Thoracic aorta (tissue), 2 donors: ENCODE results near the gene TMEM247. TPM values are rescaled to one million over a fixed set of nuclear protein-coding genes. Genes with fewer than 3 reads are reported as not detected.

Experiments
- ATAC-seq: fragments of 150-250 bp; one replicate; pipeline ENCODE4 v1.8.0; 2017; ENCODE audit warnings: low read depth; ENCODE audit not compliant: insufficient number of reproducible peaks, low FRiP score
- DNase-seq: peaks from one replicate; pipeline ENCODE4 v3.0.0-alpha.2; 2020; ENCODE audit warnings: low spot score
- H3K27ac ChIP-seq, 2 donors: fragments of 200-600 bp; sonication (generic); 1 replicate in 1 of 2; 2 replicates in 1 of 2; pipeline ENCODE4 v1.5.1; 2016; ENCODE audit warnings: mild to moderate bottlenecking in 2 of 2, moderate library complexity in 2 of 2
- H3K27me3 ChIP-seq: fragments of 200-600 bp; sonication (generic); replicated peaks from 2 replicates; pipeline ENCODE4 v1.6.0; 2016; ENCODE audit warnings: mild to moderate bottlenecking; ENCODE audit not compliant: insufficient read depth
- H3K36me3 ChIP-seq: fragments of 200-600 bp; sonication (generic); one replicate; pipeline ENCODE4 v1.5.1; 2016
- H3K4me1 ChIP-seq, 2 donors: fragments of 200-600 bp; sonication (generic); 1 replicate in 1 of 2; 2 replicates in 1 of 2; pipeline versions ENCODE4 v1.5.1 to v1.6.0; 2016; ENCODE audit warnings: low read depth in 2 of 2, mild to moderate bottlenecking in 1 of 2; ENCODE audit not compliant: control insufficient read depth in 1 of 2
- H3K4me3 ChIP-seq: fragments of 200-600 bp; sonication (generic); 2 replicates; pipeline ENCODE4 v1.5.1; 2016; ENCODE audit warnings: mild to moderate bottlenecking
- H3K9me3 ChIP-seq: fragments of 200-600 bp; sonication (generic); 2 replicates; pipeline ENCODE4 v1.5.1; 2016
- CTCF ChIP-seq: fragments of 200-600 bp; sonication (generic); IDR thresholded peaks from one replicate; pipeline ENCODE4 v1.5.1; 2019; ENCODE audit warnings: antibody characterized with exemption
- total RNA-seq, 2 donors: library from RNA; depleted of rRNA; stranded (reverse); fragments of >200 nt; gene quantifications; one replicate each; pipeline versions ENCODE4 v1.1.0 to v1.2.3, GENCODE V29; 2016

TMEM247 gene
- total RNA-seq, 2 donors from 2014 or later: not detected

- DNase-seq (no peak), ATAC-seq (no peak)
- Histone ChIP-seq H3K27me3 (no peaks in the 10 kb centered on the region), H3K9me3 (no peaks in the 10 kb centered on the region), H3K27ac (no peak overlapping the region), H3K36me3 (no peaks in the 10 kb centered on the region), H3K4me1 (peaks cover 0 to 11% of the 10 kb centered on the region in 2 donors), H3K4me3 (no peak overlapping the region)
- TF ChIP-seq CTCF: no peak
Measured at GRCh38 chr2:46461709-46462171, 17.6 kb upstream of the TMEM247 start.

DNA sequence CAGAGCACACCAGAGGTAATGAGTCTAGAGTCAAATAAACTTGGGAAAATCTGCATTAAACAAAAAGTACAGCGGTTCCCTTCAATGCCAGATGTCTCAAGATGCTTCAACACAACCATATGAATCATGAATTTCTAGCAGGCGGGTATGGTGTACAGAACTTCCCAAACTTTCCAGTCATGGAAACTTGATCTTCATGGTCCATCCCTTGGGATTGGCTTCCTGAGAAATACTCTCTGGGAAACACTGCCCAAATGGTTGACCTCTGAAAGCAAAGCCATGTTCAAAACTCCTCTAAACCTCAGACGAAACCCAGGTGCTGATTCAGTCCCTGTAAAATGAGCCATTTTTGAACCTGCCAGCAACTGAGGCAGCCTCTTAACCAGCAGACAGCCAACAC lies 16.4 kb upstream of the TMEM247 start:
- Histone ChIP-seq H3K27me3 (no peaks in the 10 kb centered on the region), H3K4me1 (peaks cover 0 to 11% of the 10 kb centered on the region in 2 donors), H3K4me3 (no peak overlapping the region), H3K9me3 (no peaks in the 10 kb centered on the region), H3K27ac (no peak overlapping the region), H3K36me3 (no peaks in the 10 kb centered on the region)
- ATAC-seq: no peak
- TF ChIP-seq CTCF: no peak
- no peak for DNase-seq

- Histone ChIP-seq H3K9me3 (no peaks in the 10 kb centered on the region), H3K36me3 (no peaks in the 10 kb centered on the region), H3K4me1 (no peaks in the 10 kb centered on the region), H3K27ac (no peak overlapping the region), H3K27me3 (no peaks in the 10 kb centered on the region), H3K4me3 (no peak overlapping the region)
- ATAC-seq: no peak
- no peak for DNase-seq
- TF ChIP-seq CTCF: no peak
Measured at GRCh38 chr2:46469116-46469515, 10.2 kb upstream of the TMEM247 start.

DNA sequence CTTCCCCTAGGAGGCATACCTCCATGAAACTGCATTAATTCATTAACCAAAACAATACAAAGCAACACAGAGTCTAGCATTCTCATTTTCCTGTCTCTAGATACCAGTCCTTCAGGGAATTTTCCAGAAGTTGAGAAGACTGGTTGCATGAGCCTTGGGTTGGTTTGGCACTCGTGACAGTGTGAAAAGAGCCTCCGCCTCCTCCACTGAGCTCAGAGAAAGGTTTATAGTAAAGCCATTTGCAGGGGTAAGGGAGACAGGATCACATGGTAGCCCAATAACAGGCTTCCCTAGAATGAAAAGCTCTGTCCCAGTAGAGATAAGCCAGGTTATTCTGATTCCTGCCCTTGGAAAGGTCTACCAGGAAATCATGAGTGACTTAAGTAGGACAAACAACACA lies 9.7 kb upstream of the TMEM247 start:
- no peak for DNase-seq
- Histone ChIP-seq H3K27ac (no peak overlapping the region), H3K36me3 (no peaks in the 10 kb centered on the region), H3K27me3 (no peaks in the 10 kb centered on the region), H3K9me3 (no peaks in the 10 kb centered on the region), H3K4me3 (no peak overlapping the region), H3K4me1 (no peaks in the 10 kb centered on the region)
- no peak for TF ChIP-seq CTCF
- no peak for ATAC-seq

DNA sequence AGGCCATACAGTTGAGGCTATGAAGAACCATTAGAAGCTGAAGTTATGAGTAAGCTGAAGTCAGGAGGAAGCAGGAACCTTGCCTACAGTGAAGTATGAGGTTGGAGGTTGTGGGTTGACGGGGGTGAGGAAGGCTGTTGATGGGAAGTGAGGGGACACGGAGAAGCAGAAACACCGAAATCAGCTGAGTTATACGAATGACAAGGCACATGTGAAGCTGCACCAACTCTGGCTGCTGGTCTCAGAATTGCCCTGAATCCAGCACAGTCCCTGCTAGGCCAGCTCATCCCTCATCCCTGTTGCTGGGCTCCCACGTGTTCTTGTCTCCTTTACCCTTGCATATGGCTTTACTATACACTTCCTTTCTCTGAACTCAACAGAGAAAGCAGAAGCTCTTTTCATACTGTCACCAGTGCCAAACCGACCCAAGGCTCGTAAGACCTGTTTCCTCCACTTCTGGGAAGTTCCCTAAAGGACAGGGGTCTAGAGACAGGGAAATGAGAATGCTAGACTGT lies 9.2 kb upstream of the TMEM247 start:
- DNase-seq (no peak), ATAC-seq (no peak)
- H3K36me3 ChIP-seq: no peaks in the 10 kb centered on the region
- TF ChIP-seq CTCF: no peak
- no peaks in the 10 kb centered on the region for H3K9me3 ChIP-seq
- H3K27me3 ChIP-seq: no peaks in the 10 kb centered on the region
- H3K4me3 ChIP-seq: no peak overlapping the region
- no peaks in the 10 kb centered on the region for H3K4me1 ChIP-seq
- H3K27ac ChIP-seq: no peak overlapping the region
